Sigmoid colon (tissue), 7 donors: ENCODE data around the gene VPS54. TPM values are rescaled to one million over a fixed set of nuclear protein-coding genes. Genes with fewer than 3 reads are reported as not detected.
A peak's percentile ranks its signal among the peaks of the same experiment; 100 is the strongest.

Source experiments
- DNase-seq: peaks from one replicate; pipeline ENCODE4 v3.0.0-alpha.2; 2019
- H3K27ac ChIP-seq, 4 donors: fragments of 200-600 bp; sonication (generic); one replicate each; pipeline ENCODE4 v1.5.1; 2016 to 2019; ENCODE audit warnings: mild to moderate bottlenecking in 1 of 4
- H3K27me3 ChIP-seq, 3 donors: fragments of 200-600 bp; sonication (generic); one replicate each; pipeline ENCODE4 v1.5.1; 2019; ENCODE audit warnings: mild to moderate bottlenecking in 1 of 3
- H3K36me3 ChIP-seq, 4 donors: fragments of 200-600 bp; sonication (generic); one replicate each; pipeline ENCODE4 v1.5.1; 2016 to 2019
- H3K4me1 ChIP-seq, 4 donors: fragments of 200-600 bp; sonication (generic); one replicate each; pipeline ENCODE4 v1.5.1; 2017 to 2019
- H3K4me3 ChIP-seq, 4 donors: fragments of 200-600 bp; sonication (generic); one replicate each; pipeline ENCODE4 v1.5.1; 2017 to 2019; ENCODE audit warnings: mild to moderate bottlenecking in 2 of 4, moderate library complexity in 1 of 4
- H3K9me3 ChIP-seq, 4 donors: fragments of 200-600 bp in 3 of 4; sonication (generic) in 3 of 4; one replicate each; pipeline versions ENCODE4 v1.5.1 to v1.6.1; 2013 to 2019
- CTCF ChIP-seq, 4 experiments: fragments of 450-650 bp in 3 of 4; fragments of 200-600 bp in 1 of 4; IDR thresholded peaks; one replicate each; pipeline ENCODE4 v1.5.1; 2016 to 2019; ENCODE audit warnings: antibody characterized with exemption in 4 of 4, mild to moderate bottlenecking in 3 of 4, moderate library complexity in 2 of 4
- EP300 ChIP-seq, 4 donors: sonication (generic); formaldehyde crosslinking; IDR thresholded peaks; one replicate each; pipeline ENCODE4 v1.6.1; 2017; ENCODE audit warnings: antibody characterized with exemption in 4 of 4
- POLR2A ChIP-seq, 2 donors: fragments of 450-650 bp; IDR thresholded peaks; one replicate each; pipeline ENCODE4 v1.6.1; 2016; ENCODE audit warnings: antibody characterized with exemption in 2 of 2, mild to moderate bottlenecking in 2 of 2, moderate library complexity in 2 of 2
- POLR2AphosphoS5 ChIP-seq, 4 donors: sonication (generic); formaldehyde crosslinking; IDR thresholded peaks; one replicate each; pipeline ENCODE4 v1.6.1; 2017; ENCODE audit warnings: antibody characterized with exemption in 4 of 4
- WGBS, 2 donors: extraction: QIAGEN DNeasy Blood & Tissue Kit; methylation state at CpG; one replicate each; pipeline ENCODE4 v1.1.7; 2013; 5-methylcytosine and 5-hydroxymethylcytosine counted together
- intact Hi-C: fragments of 100-400 bp; cut with DNase I; formaldehyde crosslinking; loops from one replicate; pipeline ENCODE4 v1.15.1; 2023
- polyA plus RNA-seq, 3 donors: library from polyadenylated mRNA; stranded (reverse); fragments of 200-250 nt; gene quantifications; one replicate each; pipeline ENCODE4 v1.2.3, GENCODE V29; 2013
- total RNA-seq, 4 donors: library from RNA; depleted of rRNA; stranded (reverse); fragments of >200 nt; gene quantifications; one replicate each; pipeline ENCODE4 v1.1.0, GENCODE V29; 2016
- donor health status: healthy with polysubstance abuse.
- donor health status: Bipolar disorder and iron deficiency.
- donor health status: healthy.

The VPS54 gene
- total and polyA plus RNA-seq, 7 donors, result 9.7 to 27.5 (median 24.9) TPM

GRCh38 chr2:63893163-63893562 is 126.1 kb downstream of the VPS54 start:
- H3K9me3 ChIP-seq, result no peaks in the 10 kb centered on the region
- peaks cover 0 to 81% (median 18%) of the 10 kb centered on the region in 4 donors for H3K36me3 ChIP-seq
- H3K27me3 ChIP-seq, result no peaks in the 10 kb centered on the region
- DNase-seq, result no peak
- no peak overlapping the region for H3K4me3 ChIP-seq
- TF ChIP-seq EP300 (IDR thresholded peaks at IDR 0.05) (no peak), CTCF (IDR thresholded peaks at IDR 0.05) (no peak), POLR2AphosphoS5 (IDR thresholded peaks at IDR 0.05) (no peak), POLR2A (IDR thresholded peaks at IDR 0.05) (no peak)
- WGBS, 2 donors, result 81 to 86% methylated on average over 2 of the region's 2 CpGs
- no peak overlapping the region for H3K27ac ChIP-seq
- peaks cover 0 to 22% (median 3%) of the 10 kb centered on the region in 4 donors for H3K4me1 ChIP-seq
- intact Hi-C loops, result no loop called here

- Histone ChIP-seq H3K4me1 (peaks cover 0 to 22% (median 3%) of the 10 kb centered on the region in 4 donors), H3K9me3 (no peaks in the 10 kb centered on the region), H3K27me3 (no peaks in the 10 kb centered on the region), H3K27ac (no peak overlapping the region), H3K36me3 (peaks cover 0 to 81% (median 17%) of the 10 kb centered on the region in 4 donors), H3K4me3 (no peak overlapping the region)
- 53 to 87% methylated on average over 1 of the region's 1 CpG for WGBS, 2 donors
- TF ChIP-seq POLR2AphosphoS5 (IDR thresholded peaks at IDR 0.05) (no peak), CTCF (IDR thresholded peaks at IDR 0.05) (no peak)
- intact Hi-C loops, result no loop called here
- DNase-seq, result no peak
Observed at GRCh38 chr2:63891488-63892030, 127.7 kb downstream of the VPS54 start.

GRCh38 chr2:63890678-63891077 is 128.6 kb downstream of the VPS54 start:
- TF ChIP-seq POLR2A (IDR thresholded peaks at IDR 0.05) (no peak), EP300 (IDR thresholded peaks at IDR 0.05) (no peak), POLR2AphosphoS5 (IDR thresholded peaks at IDR 0.05) (no peak), CTCF (IDR thresholded peaks at IDR 0.05) (no peak)
- H3K36me3 ChIP-seq, result peaks cover 0 to 81% (median 21%) of the 10 kb centered on the region in 4 donors
- 96% methylated on average over 2 of the region's 2 CpGs for WGBS, 2 donors

GRCh38 chr2:63888490-63889402 is 130.5 kb downstream of the VPS54 start:
- peaks cover 0 to 22% (median 3%) of the 10 kb centered on the region in 4 donors for H3K4me1 ChIP-seq
- H3K36me3 ChIP-seq, result peaks cover 0 to 86% (median 23%) of the 10 kb centered on the region in 4 donors
- no peak for DNase-seq
- no peaks in the 10 kb centered on the region for H3K27me3 ChIP-seq
- H3K27ac ChIP-seq, result no peak overlapping the region
- H3K9me3 ChIP-seq, result no peaks in the 10 kb centered on the region
- H3K4me3 ChIP-seq, result no peak overlapping the region
- no peak for TF ChIP-seq POLR2AphosphoS5 (IDR thresholded peaks at IDR 0.05)
- peak; percentile 37 to 62 (median 56) for TF ChIP-seq CTCF (IDR thresholded peaks at IDR 0.05)
- intact Hi-C loops, result loop anchor here (5.0 kb wide), 1 partner anchor 46 kb away; the partner anchor contains the start of gene UGP2
- 96 to 97% methylated on average over 6 of the region's 6 CpGs for WGBS, 2 donors

More at GRCh38 chr2:63890678-63891077, 128.6 kb downstream of the VPS54 start:
- no peaks in the 10 kb centered on the region for H3K9me3 ChIP-seq
- no peak overlapping the region for H3K27ac ChIP-seq
- H3K4me3 ChIP-seq, result no peak overlapping the region
- peaks cover 0 to 22% (median 3%) of the 10 kb centered on the region in 4 donors for H3K4me1 ChIP-seq
- no peaks in the 10 kb centered on the region for H3K27me3 ChIP-seq
- intact Hi-C loops, result no loop called here
- DNase-seq, result no peak
